ENCODE results near the gene SMCO2.

The SMCO2 gene

DNA sequence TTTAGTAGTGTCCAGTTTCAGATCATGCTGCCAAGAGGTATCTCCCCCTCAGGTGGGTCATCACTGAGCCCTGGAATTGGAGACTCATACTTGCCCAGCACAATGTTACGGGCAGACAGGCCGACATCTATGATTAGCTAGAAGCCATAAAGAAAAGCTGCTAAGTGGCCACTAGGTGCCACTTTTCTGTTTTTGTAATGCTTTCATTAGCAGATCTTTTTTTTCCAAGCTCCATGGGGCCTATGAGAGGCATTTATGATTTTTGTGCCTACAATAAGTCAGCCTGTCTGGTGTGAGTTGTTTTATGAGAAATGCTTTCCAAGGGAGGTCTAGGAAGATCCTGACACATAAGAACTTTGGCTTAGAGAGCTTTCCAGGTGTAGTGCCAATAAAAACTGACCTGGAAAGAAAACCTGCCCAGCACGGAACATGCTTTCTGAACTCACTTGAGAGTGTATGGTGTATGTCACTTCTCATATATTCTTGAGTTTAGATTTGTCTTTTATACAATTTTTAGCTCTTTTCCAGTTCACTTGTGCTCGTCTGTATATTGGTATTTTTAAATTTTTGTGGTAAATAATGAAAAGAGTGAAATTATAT, 21.8 kb upstream of the SMCO2 start:
- TF ChIP-seq TAF1 (IDR thresholded peaks at IDR 0.05; ENCODE audit: borderline replicate concordance, insufficient read depth, low read length): no peak
- TF ChIP-seq, protein P1, sequence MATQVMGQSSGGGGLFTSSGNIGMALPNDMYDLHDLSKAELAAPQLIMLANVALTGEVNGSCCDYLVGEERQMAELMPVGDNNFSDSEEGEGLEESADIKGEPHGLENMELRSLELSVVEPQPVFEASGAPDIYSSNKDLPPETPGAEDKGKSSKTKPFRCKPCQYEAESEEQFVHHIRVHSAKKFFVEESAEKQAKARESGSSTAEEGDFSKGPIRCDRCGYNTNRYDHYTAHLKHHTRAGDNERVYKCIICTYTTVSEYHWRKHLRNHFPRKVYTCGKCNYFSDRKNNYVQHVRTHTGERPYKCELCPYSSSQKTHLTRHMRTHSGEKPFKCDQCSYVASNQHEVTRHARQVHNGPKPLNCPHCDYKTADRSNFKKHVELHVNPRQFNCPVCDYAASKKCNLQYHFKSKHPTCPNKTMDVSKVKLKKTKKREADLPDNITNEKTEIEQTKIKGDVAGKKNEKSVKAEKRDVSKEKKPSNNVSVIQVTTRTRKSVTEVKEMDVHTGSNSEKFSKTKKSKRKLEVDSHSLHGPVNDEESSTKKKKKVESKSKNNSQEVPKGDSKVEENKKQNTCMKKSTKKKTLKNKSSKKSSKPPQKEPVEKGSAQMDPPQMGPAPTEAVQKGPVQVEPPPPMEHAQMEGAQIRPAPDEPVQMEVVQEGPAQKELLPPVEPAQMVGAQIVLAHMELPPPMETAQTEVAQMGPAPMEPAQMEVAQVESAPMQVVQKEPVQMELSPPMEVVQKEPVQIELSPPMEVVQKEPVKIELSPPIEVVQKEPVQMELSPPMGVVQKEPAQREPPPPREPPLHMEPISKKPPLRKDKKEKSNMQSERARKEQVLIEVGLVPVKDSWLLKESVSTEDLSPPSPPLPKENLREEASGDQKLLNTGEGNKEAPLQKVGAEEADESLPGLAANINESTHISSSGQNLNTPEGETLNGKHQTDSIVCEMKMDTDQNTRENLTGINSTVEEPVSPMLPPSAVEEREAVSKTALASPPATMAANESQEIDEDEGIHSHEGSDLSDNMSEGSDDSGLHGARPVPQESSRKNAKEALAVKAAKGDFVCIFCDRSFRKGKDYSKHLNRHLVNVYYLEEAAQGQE (IDR thresholded peaks at IDR 0.05; ENCODE audit: insufficient read depth in 1 of 2, low read depth in 2 of 2, low read length in 2 of 2): no peak
- no peak for TF ChIP-seq POLR2AphosphoS5 (IDR thresholded peaks at IDR 0.05; ENCODE audit: low read depth, low read length)
- TF ChIP-seq SIN3A (IDR thresholded peaks at IDR 0.05; ENCODE audit: borderline replicate concordance, insufficient read depth, low read length): no peak
- no peak for TF ChIP-seq FOXP2 (optimal IDR thresholded peaks at IDR 0.05; ENCODE audit: borderline replicate concordance, extremely low read depth, extremely low read length, insufficient read depth)

DNA sequence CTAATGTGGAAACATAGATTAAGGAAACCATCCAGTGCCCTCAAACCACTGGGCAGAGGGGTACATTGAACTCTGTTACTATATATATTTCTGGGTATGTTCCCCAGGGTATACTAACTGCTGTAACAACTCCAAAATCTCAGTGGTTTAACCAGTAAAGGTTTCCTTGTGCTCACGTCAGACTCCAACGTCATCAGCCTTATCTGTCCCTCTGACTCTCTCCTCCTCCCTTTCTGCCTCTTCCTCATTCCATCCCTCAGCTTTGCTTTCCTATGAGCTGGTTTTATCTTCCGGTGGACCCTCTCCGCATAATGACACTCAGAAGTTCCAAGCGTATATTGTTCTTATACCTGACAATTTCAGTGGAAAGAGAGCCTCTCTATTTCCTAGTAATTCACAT, 21.2 kb upstream of the SMCO2 start:
- TF ChIP-seq TAF1 (IDR thresholded peaks at IDR 0.05; ENCODE audit: borderline replicate concordance, insufficient read depth, low read length) (no peak), POLR2AphosphoS5 (IDR thresholded peaks at IDR 0.05; ENCODE audit: low read depth, low read length) (no peak), SIN3A (IDR thresholded peaks at IDR 0.05; ENCODE audit: borderline replicate concordance, insufficient read depth, low read length) (no peak), FOXP2 (optimal IDR thresholded peaks at IDR 0.05; ENCODE audit: borderline replicate concordance, extremely low read depth, extremely low read length, insufficient read depth) (no peak)
- TF ChIP-seq, protein P1 (IDR thresholded peaks at IDR 0.05; ENCODE audit: insufficient read depth in 1 of 2, low read depth in 2 of 2, low read length in 2 of 2): no peak

DNA sequence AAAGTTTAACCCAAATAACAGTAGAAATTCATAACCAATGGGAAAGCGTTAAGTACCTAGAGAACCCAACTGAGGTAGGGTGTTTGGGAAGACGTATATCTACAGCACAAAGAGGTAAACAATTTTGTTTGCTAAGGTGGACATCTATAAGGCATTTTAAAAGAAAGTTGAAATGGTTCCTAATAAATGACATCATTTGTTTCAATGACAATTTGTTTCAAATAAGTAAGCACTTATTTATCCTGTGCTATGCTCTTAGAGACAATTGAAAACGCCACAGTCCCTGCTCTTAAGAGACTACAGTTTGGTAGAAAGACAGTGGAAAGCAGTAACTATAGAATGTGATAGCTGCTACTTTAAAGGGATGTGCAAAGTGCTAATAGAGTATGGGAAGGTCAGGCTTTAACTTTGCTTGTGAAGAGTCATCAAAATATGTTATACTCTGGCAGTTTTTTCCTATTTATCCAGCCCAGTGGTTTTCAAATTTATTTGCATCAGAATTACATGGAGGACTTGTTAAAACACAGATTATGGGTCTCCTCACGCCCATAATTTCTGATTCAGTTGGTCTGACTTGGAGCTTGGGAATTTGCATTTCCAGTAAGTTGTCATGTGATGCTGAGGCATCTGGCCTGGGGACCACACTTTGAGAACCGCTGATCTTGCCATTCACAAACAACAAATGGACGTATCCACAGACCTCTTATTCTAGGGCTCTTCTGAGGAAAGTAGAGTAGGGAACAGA, 19.6 kb upstream of the SMCO2 start:
- TF ChIP-seq TAF1 (IDR thresholded peaks at IDR 0.05; ENCODE audit: borderline replicate concordance, insufficient read depth, low read length): no peak
- no peak for TF ChIP-seq SIN3A (IDR thresholded peaks at IDR 0.05; ENCODE audit: borderline replicate concordance, insufficient read depth, low read length)
- TF ChIP-seq FOXP2 (optimal IDR thresholded peaks at IDR 0.05; ENCODE audit: borderline replicate concordance, extremely low read depth, extremely low read length, insufficient read depth): no peak
- TF ChIP-seq POLR2AphosphoS5 (IDR thresholded peaks at IDR 0.05; ENCODE audit: low read depth, low read length): no peak
- TF ChIP-seq, protein P1 (IDR thresholded peaks at IDR 0.05; ENCODE audit: insufficient read depth in 1 of 2, low read depth in 2 of 2, low read length in 2 of 2): no peak

DNA sequence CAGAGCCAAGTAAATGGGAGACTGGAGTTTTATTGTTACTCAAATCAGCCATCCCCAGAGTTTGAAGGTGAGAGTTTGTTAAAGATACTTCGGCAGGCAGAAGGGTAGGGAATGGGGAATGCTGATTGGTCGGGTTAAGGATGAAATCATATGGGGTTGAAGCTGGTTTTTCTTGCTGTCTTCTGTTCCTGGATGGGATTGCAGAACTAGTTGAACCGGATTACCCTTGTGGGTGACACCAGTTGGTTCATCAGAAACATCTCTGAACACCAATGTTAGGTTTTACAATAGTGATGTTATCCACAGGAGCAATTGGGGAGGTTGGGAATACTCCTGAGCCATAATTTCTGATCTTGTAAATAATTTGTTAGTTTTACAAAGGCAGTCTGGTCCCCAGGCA, 18.7 kb upstream of the SMCO2 start:
- TF ChIP-seq, protein P1 (IDR thresholded peaks at IDR 0.05; ENCODE audit: insufficient read depth in 1 of 2, low read depth in 2 of 2, low read length in 2 of 2): no peak
- no peak for TF ChIP-seq POLR2AphosphoS5 (IDR thresholded peaks at IDR 0.05; ENCODE audit: low read depth, low read length)
- TF ChIP-seq TAF1 (IDR thresholded peaks at IDR 0.05; ENCODE audit: borderline replicate concordance, insufficient read depth, low read length): no peak
